K562 (cell line): ENCODE results near the gene ONECUT1. TPM values are rescaled to one million over a fixed set of nuclear protein-coding genes. Genes with fewer than 3 reads are reported as not detected.

ENCODE experiments used
- ATAC-seq: fragments of 200-7000 bp; cut with Tn5 transposase; 3 replicates; pipeline ENCODE4 v1.9.1; 2020; ENCODE audit warnings: moderate library complexity
- BruUV-seq: library from RNA; stranded (reverse); fragments of 400-500 nt; replicated peaks from 2 replicates; lab custom pipeline; 2021; lab: Mats Ljungman, UMichigan
- CTCF ChIA-PET: fragments of 300-600 bp; formaldehyde crosslinking; extraction: SDS; loops from one replicate; lab custom pipeline; 2021; ENCODE audit warnings: low intra/inter-chr PET ratio; lab: Yijun Ruan, JAX
- POLR2A ChIA-PET: fragments of 300-600, 350-650 bp; sonication (Branson Sonifier 250); formaldehyde crosslinking; extraction: SDS; loops from one replicate; lab custom pipeline; 2021; ENCODE audit warnings: antibody characterized with exemption, inconsistent platforms; lab: Yijun Ruan, JAX
- DNase-seq, 4 experiments: peaks; one replicate each; pipeline versions ENCODE4 v3.0.0 to v3.0.0-alpha.2; 2011 to 2018; ENCODE audit warnings: low spot score in 3 of 4, mixed read lengths in 3 of 4; ENCODE audit errors: extremely low read depth in 1 of 4
- FAIRE-seq: peaks from 2 replicates; lab custom pipeline; 2011; peaks lifted over from hg19 to GRCh38; lab: Jason Lieb, UNC
- H2AFZ ChIP-seq: 2 replicates; pipeline ENCODE4 v1.6.0; 2011; ENCODE audit warnings: low read depth, low read length, control low read depth, inconsistent platforms
- H3K27ac ChIP-seq: fragments of 200-600 bp; 3 replicates; pipeline ENCODE4 v1.8.0; 2011; ENCODE audit warnings: low read depth, mild to moderate bottlenecking, control low read depth, inconsistent platforms, low read length, moderate library complexity, mixed read lengths; ENCODE audit errors: extremely low read depth
- H3K27me3 ChIP-seq, 2 experiments: fragments of 300-600 bp in 1 of 2; 2 replicates in 1 of 2; 3 replicates in 1 of 2; pipeline versions ENCODE4 v1.6.0 to v1.8.0; 2011; ENCODE audit warnings: inconsistent platforms in 2 of 2, low read length in 2 of 2, mild to moderate bottlenecking in 1 of 2, mixed read lengths in 1 of 2, moderate library complexity in 1 of 2; ENCODE audit not compliant: control insufficient read depth in 2 of 2, insufficient read depth in 2 of 2
- H3K36me3 ChIP-seq: fragments of 300-600 bp; 3 replicates; pipeline ENCODE4 v1.8.0; 2011; ENCODE audit warnings: mild to moderate bottlenecking, low read length, inconsistent platforms; ENCODE audit not compliant: control insufficient read depth, insufficient read depth
- H3K4me1 ChIP-seq, 2 experiments: fragments of 200-600 bp in 1 of 2; replicated peaks in 1 of 2; 2 replicates in 1 of 2; 3 replicates in 1 of 2; pipeline versions ENCODE4 v1.5.1 to v1.8.0; 2011; ENCODE audit warnings: inconsistent platforms in 2 of 2, low read length in 2 of 2, mild to moderate bottlenecking in 1 of 2, mixed read lengths in 1 of 2, moderate library complexity in 1 of 2; ENCODE audit not compliant: control insufficient read depth in 2 of 2, insufficient read depth in 2 of 2
- H3K4me2 ChIP-seq: 2 replicates; pipeline ENCODE4 v1.6.1; 2011; ENCODE audit warnings: low read length, control low read depth, inconsistent platforms, mixed read lengths; ENCODE audit not compliant: insufficient read depth
- H3K4me3 ChIP-seq: fragments of 200-600 bp; sonication (generic), shearing (Covaris generic); 2 replicates; pipeline ENCODE4 v1.5.1; 2016; ENCODE audit warnings: control low read depth, inconsistent platforms
- H3K79me2 ChIP-seq: fragments of 200-600 bp; 3 replicates; pipeline ENCODE4 v1.8.0; 2011; ENCODE audit warnings: low read length, inconsistent platforms; ENCODE audit not compliant: control insufficient read depth, insufficient read depth
- H3K9ac ChIP-seq, 2 experiments: 2 replicates each; pipeline versions ENCODE4 v1.6.0 to v1.6.1; 2011; ENCODE audit warnings: low read depth in 2 of 2, low read length in 2 of 2, control low read depth in 1 of 2, inconsistent platforms in 1 of 2, mild to moderate bottlenecking in 1 of 2, mixed read lengths in 1 of 2; ENCODE audit not compliant: insufficient read depth in 1 of 2
- H3K9me1 ChIP-seq: one replicate; pipeline ENCODE4 v1.6.0; 2011; ENCODE audit warnings: inconsistent platforms, mild to moderate bottlenecking, low read length, moderate library complexity; ENCODE audit not compliant: control insufficient read depth, insufficient read depth
- H3K9me3 ChIP-seq: replicated peaks from 2 replicates; pipeline ENCODE4 v1.5.1; 2011; ENCODE audit warnings: low read depth, low read length, inconsistent platforms; ENCODE audit not compliant: control insufficient read depth, insufficient read depth
- H4K20me1 ChIP-seq: replicated peaks from 2 replicates; pipeline ENCODE4 v1.6.1; 2011; ENCODE audit warnings: low read length, inconsistent platforms, mixed read lengths; ENCODE audit not compliant: control insufficient read depth, insufficient read depth
- ATF2 ChIP-seq: sonication (generic); formaldehyde crosslinking; IDR thresholded peaks from 2 replicates; pipeline ENCODE4 v1.8.1; 2022; ENCODE audit warnings: missing genetic modification reagents
- CBX2 ChIP-seq: fragments of 200-600 bp; sonication (generic); IDR thresholded peaks from one replicate; pipeline ENCODE4 v1.6.1; 2012; ENCODE audit warnings: mild to moderate bottlenecking, low read length, inconsistent platforms; ENCODE audit not compliant: insufficient read depth, poor library complexity, severe bottlenecking
- CHD2 ChIP-seq: IDR thresholded peaks from 2 replicates; pipeline ENCODE4 v1.6.1; 2011; ENCODE audit warnings: low read depth, low read length
- CTBP1 ChIP-seq: fragments of 450-650 bp; IDR thresholded peaks from 2 replicates; pipeline ENCODE4 v1.6.1; 2016; ENCODE audit warnings: borderline replicate concordance
- GABPB1 ChIP-seq: sonication (generic); formaldehyde crosslinking; IDR thresholded peaks from 2 replicates; pipeline ENCODE4 v1.8.0; 2022; ENCODE audit warnings: mild to moderate bottlenecking, missing genetic modification reagents
- GATA2 ChIP-seq: sonication (generic); formaldehyde crosslinking; IDR thresholded peaks from 2 replicates; pipeline ENCODE4 v1.4.0; 2020; ENCODE audit warnings: mild to moderate bottlenecking, missing genetic modification reagents
- LCOR ChIP-seq: sonication (generic); formaldehyde crosslinking; IDR thresholded peaks from 2 replicates; pipeline ENCODE4 v1.8.0; 2022; ENCODE audit warnings: mild to moderate bottlenecking, missing genetic modification reagents
- MTA3 ChIP-seq: fragments of 450-650 bp; formaldehyde crosslinking; IDR thresholded peaks from 2 replicates; pipeline ENCODE4 v1.6.1; 2017; ENCODE audit warnings: mild to moderate bottlenecking, borderline replicate concordance
- NCOA6 ChIP-seq: fragments of 450-650 bp; IDR thresholded peaks from 2 replicates; pipeline ENCODE4 v1.6.1; 2017; ENCODE audit warnings: mild to moderate bottlenecking
- NONO ChIP-seq, 2 experiments: fragments of 200-400 bp in 1 of 2; fragments of 450-650 bp in 1 of 2; formaldehyde crosslinking in 1 of 2; IDR thresholded peaks; 2 replicates each; pipeline ENCODE4 v1.6.1; 2017; ENCODE audit warnings: low read depth in 2 of 2, mild to moderate bottlenecking in 2 of 2, moderate library complexity in 2 of 2, low read length in 1 of 2
- PCBP1 ChIP-seq: fragments of 200-400 bp; formaldehyde crosslinking; IDR thresholded peaks from 2 replicates; pipeline ENCODE4 v1.6.1; 2018; ENCODE audit warnings: mild to moderate bottlenecking, low read depth, low read length; ENCODE audit not compliant: poor library complexity, severe bottlenecking
- PTBP1 ChIP-seq: fragments of 200-400 bp; formaldehyde crosslinking; IDR thresholded peaks from 2 replicates; pipeline ENCODE4 v1.6.1; 2017; ENCODE audit warnings: low read depth, low read length
- SNIP1 ChIP-seq: fragments of 450-650 bp; IDR thresholded peaks from 2 replicates; pipeline ENCODE4 v1.7.1; 2017; ENCODE audit warnings: low read depth, mild to moderate bottlenecking
- TOE1 ChIP-seq, 2 experiments: fragments of 450-650 bp in 1 of 2; sonication (generic) in 1 of 2; formaldehyde crosslinking in 1 of 2; IDR thresholded peaks; 2 replicates each; pipeline versions ENCODE4 v1.7.1 to v1.8.0; 2016 to 2022; ENCODE audit warnings: borderline replicate concordance in 2 of 2, mild to moderate bottlenecking in 2 of 2, antibody characterized with exemption in 1 of 2, inconsistent platforms in 1 of 2, low read depth in 1 of 2, missing genetic modification reagents in 1 of 2, moderate library complexity in 1 of 2
- XRCC4 ChIP-seq: IDR thresholded peaks from one replicate; pipeline ENCODE4 v1.6.1; 2011; ENCODE audit not compliant: insufficient read depth, insufficient read length; ENCODE audit errors: extremely low read depth
- YY1 ChIP-seq, 3 experiments: IDR thresholded peaks; 2 replicates each; pipeline ENCODE4 v1.6.1; 2011; ENCODE audit warnings: low read length in 2 of 3, mild to moderate bottlenecking in 2 of 3, moderate library complexity in 2 of 3, borderline replicate concordance in 1 of 3, control low read depth in 1 of 3, low read depth in 1 of 3; ENCODE audit not compliant: insufficient read depth in 3 of 3, insufficient replicate concordance in 2 of 3, control insufficient read depth in 1 of 3, insufficient read length in 1 of 3; ENCODE audit errors: extremely low read depth in 1 of 3
- ZBTB1 ChIP-seq: sonication (generic); formaldehyde crosslinking; IDR thresholded peaks from 2 replicates; pipeline ENCODE4 v1.8.1; 2023; ENCODE audit warnings: missing genetic modification reagents, low read depth, mild to moderate bottlenecking, borderline replicate concordance
- WGBS: fragments of 100-300 bp; shearing (Covaris generic); methylation state at CpG from one replicate; pipeline ENCODE4 v1.1.6; 2016; ENCODE audit warnings: low coverage, mixed read lengths; ENCODE audit not compliant: insufficient coverage; ENCODE audit errors: missing lambda C conversion rate; 5-methylcytosine and 5-hydroxymethylcytosine counted together
- in situ Hi-C: fragments of 300-500 bp; cut with MboI; formaldehyde crosslinking; loops from 4 replicates; pipeline ENCODE4 v1.15.0; 2018; ENCODE audit warnings: inconsistent platforms, mixed read lengths
- intact Hi-C: fragments of 100-400 bp; cut with micrococcal nuclease; formaldehyde crosslinking; loops from 2 replicates; pipeline ENCODE4 v1.14.2; 2022
- polyA plus RNA-seq, 8 experiments: library from polyadenylated mRNA; depleted of rRNA in 4 of 8; stranded (reverse) in 5 of 8; unstranded in 3 of 8; fragments of >200 nt; fragmentation: Nextera tagmentation in 2 of 8; fragmentation: Illumina TruSeq in 1 of 8; extraction: Ambion mirVana in 2 of 8; extraction: Trizol in 1 of 8; gene quantifications; 2 replicates each; pipeline versions ENCODE4 v1.2.1 to v1.2.3, GENCODE V29; 2011 to 2014; ENCODE audit warnings: inconsistent platforms in 1 of 8, missing spikeins in 1 of 8
- total RNA-seq, 7 experiments: library from RNA; depleted of rRNA in 6 of 7; stranded (reverse); fragments of >200 nt in 6 of 7; fragmentation: Illumina TruSeq in 2 of 7; extraction: Trizol in 2 of 7; gene quantifications; 2 replicates each; pipeline versions ENCODE4 v1.2.1 to v1.2.3, GENCODE V29; 2011 to 2021; ENCODE audit warnings: low replicate concordance in 1 of 7
- TF ChIP-seq, protein P1 (sequence below): IDR thresholded peaks from 3 replicates; pipeline ENCODE4 v1.6.1; 2011; ENCODE audit warnings: borderline replicate concordance, mild to moderate bottlenecking, moderate library complexity; ENCODE audit not compliant: insufficient read length; ENCODE audit errors: extremely low read depth

The ONECUT1 gene
- total and polyA plus RNA-seq, 9 of the 15 experiments (the other 6 are each of a cell fraction or from before 2014, with no cell fraction given), result not detected

- BruUV-seq, result no TSS peak
- POLR2A ChIA-PET, result no interaction called here
- FAIRE-seq (no peak), ATAC-seq (no peak), DNase-seq (no peak)
- CTCF ChIA-PET, result no interaction called here
- H2AFZ ChIP-seq, result no peak overlapping the region
- in situ Hi-C loops, result no loop called here
- no peak overlapping the region for H3K27ac ChIP-seq
- no peak overlapping the region for H3K4me3 ChIP-seq
- no peaks in the 10 kb centered on the region for H3K9me1 ChIP-seq
- no peak overlapping the region for H3K4me2 ChIP-seq
- no peak overlapping the region for H3K9ac ChIP-seq
- no peaks in the 10 kb centered on the region for H3K79me2 ChIP-seq
- no peaks in the 10 kb centered on the region for H3K9me3 ChIP-seq
- H3K27me3 ChIP-seq, result peaks cover 25 to 45% of the 10 kb centered on the region in 2 experiments; a peak in 3 of 5 replicates
- H4K20me1 ChIP-seq, result no peaks in the 10 kb centered on the region
- 5% methylated on average over 25 of the region's 25 CpGs for WGBS
- H3K4me1 ChIP-seq, result peaks cover 0 to 17% of the 10 kb centered on the region in 2 experiments; a peak in 1 of 5 replicates
- intact Hi-C loops, result no loop called here
- no peaks in the 10 kb centered on the region for H3K36me3 ChIP-seq
- TF ChIP-seq TOE1 (IDR thresholded peaks at IDR 0.05; ENCODE audit: borderline replicate concordance), result no peak
- TF ChIP-seq TOE1 (CRISPR knock-in tag; IDR thresholded peaks at IDR 0.05; ENCODE audit: borderline replicate concordance, low read depth), result no peak
- no peak for TF ChIP-seq CBX2
- no peak for TF ChIP-seq GATA2 (CRISPR knock-in tag)
- TF ChIP-seq XRCC4, result no peak
- no peak for TF ChIP-seq LCOR (CRISPR knock-in tag)
- no peak for TF ChIP-seq PCBP1
- TF ChIP-seq YY1 (IDR thresholded peaks at IDR 0.05; ENCODE audit: borderline replicate concordance in 1 of 3, control insufficient read depth in 1 of 3, extremely low read depth in 1 of 3, insufficient read depth in 3 of 3, insufficient read length in 1 of 3, insufficient replicate concordance in 2 of 3, low read depth in 1 of 3, low read length in 2 of 3), result no peak
- TF ChIP-seq, protein P1, sequence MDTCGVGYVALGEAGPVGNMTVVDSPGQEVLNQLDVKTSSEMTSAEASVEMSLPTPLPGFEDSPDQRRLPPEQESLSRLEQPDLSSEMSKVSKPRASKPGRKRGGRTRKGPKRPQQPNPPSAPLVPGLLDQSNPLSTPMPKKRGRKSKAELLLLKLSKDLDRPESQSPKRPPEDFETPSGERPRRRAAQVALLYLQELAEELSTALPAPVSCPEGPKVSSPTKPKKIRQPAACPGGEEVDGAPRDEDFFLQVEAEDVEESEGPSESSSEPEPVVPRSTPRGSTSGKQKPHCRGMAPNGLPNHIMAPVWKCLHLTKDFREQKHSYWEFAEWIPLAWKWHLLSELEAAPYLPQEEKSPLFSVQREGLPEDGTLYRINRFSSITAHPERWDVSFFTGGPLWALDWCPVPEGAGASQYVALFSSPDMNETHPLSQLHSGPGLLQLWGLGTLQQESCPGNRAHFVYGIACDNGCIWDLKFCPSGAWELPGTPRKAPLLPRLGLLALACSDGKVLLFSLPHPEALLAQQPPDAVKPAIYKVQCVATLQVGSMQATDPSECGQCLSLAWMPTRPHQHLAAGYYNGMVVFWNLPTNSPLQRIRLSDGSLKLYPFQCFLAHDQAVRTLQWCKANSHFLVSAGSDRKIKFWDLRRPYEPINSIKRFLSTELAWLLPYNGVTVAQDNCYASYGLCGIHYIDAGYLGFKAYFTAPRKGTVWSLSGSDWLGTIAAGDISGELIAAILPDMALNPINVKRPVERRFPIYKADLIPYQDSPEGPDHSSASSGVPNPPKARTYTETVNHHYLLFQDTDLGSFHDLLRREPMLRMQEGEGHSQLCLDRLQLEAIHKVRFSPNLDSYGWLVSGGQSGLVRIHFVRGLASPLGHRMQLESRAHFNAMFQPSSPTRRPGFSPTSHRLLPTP, result no peak
- TF ChIP-seq NONO (IDR thresholded peaks at IDR 0.05; ENCODE audit: low read depth in 2 of 2, low read length in 1 of 2), result no peak
- TF ChIP-seq GABPB1 (CRISPR knock-in tag), result no peak
- TF ChIP-seq MTA3, result no peak
- TF ChIP-seq SNIP1, result no peak
- no peak for TF ChIP-seq PTBP1
- no peak for TF ChIP-seq ATF2 (CRISPR knock-in tag)
- no peak for TF ChIP-seq CTBP1
- no peak for TF ChIP-seq CHD2
- TF ChIP-seq NCOA6, result no peak
- TF ChIP-seq ZBTB1 (CRISPR knock-in tag), result no peak
Observed at GRCh38 chr15:52804526-52805081, 14.5 kb upstream of the ONECUT1 start.
